A549 (cell line): ENCODE data around the gene TREM1.

Experiments used
- CEBPB ChIP-seq, 2 experiments: fragments of >200 bp in 1 of 2; sonication (Bioruptor Twin) in 1 of 2; formaldehyde crosslinking in 1 of 2; IDR thresholded peaks; 2 replicates each; pipeline ENCODE4 v1.6.1; 2012 to 2016
- CTCF ChIP-seq: fragments of >200 bp; sonication (Bioruptor Twin); formaldehyde crosslinking; IDR thresholded peaks from 3 replicates; pipeline ENCODE4 v1.5.1; 2016
- EP300 ChIP-seq, 2 experiments: fragments of >200 bp; sonication (Bioruptor Twin); formaldehyde crosslinking; IDR thresholded peaks; 2 replicates in 1 of 2; 3 replicates in 1 of 2; pipeline ENCODE4 v1.6.1; 2016 to 2017
- HDAC2 ChIP-seq: fragments of 200-600 bp; sonication (generic); IDR thresholded peaks from 2 replicates; pipeline ENCODE4 v1.6.1; 2016
- POLR2A ChIP-seq: IDR thresholded peaks from 2 replicates; pipeline ENCODE4 v1.6.1; 2012; ENCODE audit warnings: mild to moderate bottlenecking, low read length
- REST ChIP-seq: fragments of 200-600 bp; sonication (generic); IDR thresholded peaks from 2 replicates; pipeline ENCODE4 v1.6.1; 2016; ENCODE audit warnings: antibody characterized with exemption, mild to moderate bottlenecking, moderate library complexity
- SMC3 ChIP-seq: fragments of >200 bp; sonication (Bioruptor Twin); formaldehyde crosslinking; IDR thresholded peaks from 3 replicates; pipeline ENCODE4 v1.6.1; 2018; ENCODE audit warnings: inconsistent platforms

- TF ChIP-seq REST (no peak), CEBPB (IDR thresholded peaks at IDR 0.05) (no peak), CTCF (no peak), HDAC2 (no peak), EP300 (IDR thresholded peaks at IDR 0.05) (no peak), POLR2A (no peak), SMC3 (no peak)
Measured at GRCh38 chr6:41332241-41332640, 45.8 kb upstream of the TREM1 start.
